ENCODE results near the gene KANK2.

- TF ChIP-seq, protein P1, sequence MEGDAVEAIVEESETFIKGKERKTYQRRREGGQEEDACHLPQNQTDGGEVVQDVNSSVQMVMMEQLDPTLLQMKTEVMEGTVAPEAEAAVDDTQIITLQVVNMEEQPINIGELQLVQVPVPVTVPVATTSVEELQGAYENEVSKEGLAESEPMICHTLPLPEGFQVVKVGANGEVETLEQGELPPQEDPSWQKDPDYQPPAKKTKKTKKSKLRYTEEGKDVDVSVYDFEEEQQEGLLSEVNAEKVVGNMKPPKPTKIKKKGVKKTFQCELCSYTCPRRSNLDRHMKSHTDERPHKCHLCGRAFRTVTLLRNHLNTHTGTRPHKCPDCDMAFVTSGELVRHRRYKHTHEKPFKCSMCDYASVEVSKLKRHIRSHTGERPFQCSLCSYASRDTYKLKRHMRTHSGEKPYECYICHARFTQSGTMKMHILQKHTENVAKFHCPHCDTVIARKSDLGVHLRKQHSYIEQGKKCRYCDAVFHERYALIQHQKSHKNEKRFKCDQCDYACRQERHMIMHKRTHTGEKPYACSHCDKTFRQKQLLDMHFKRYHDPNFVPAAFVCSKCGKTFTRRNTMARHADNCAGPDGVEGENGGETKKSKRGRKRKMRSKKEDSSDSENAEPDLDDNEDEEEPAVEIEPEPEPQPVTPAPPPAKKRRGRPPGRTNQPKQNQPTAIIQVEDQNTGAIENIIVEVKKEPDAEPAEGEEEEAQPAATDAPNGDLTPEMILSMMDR (IDR thresholded peaks at IDR 0.05; ENCODE audit: low read depth, low read length): no peak
- no peak for TF ChIP-seq POLR2A (IDR thresholded peaks at IDR 0.05; ENCODE audit: extremely low read depth, insufficient read length)
- no peak for TF ChIP-seq MAX (IDR thresholded peaks at IDR 0.05; ENCODE audit: low read depth, low read length)
- TF ChIP-seq MYC (IDR thresholded peaks at IDR 0.05; ENCODE audit: low read depth, low read length): no peak
Measured at GRCh38 chr19:11196406-11197287, 698 bp downstream of the KANK2 start.

All from NB4 (cell line).